ENCODE measurements around the gene ADRA1B.

Gene ADRA1B

GRCh38 chr5:159888860-159889259, 27.4 kb upstream of the ADRA1B start:
- no peak for TF ChIP-seq CTCF (IDR thresholded peaks at IDR 0.05; ENCODE audit: control extremely low read depth, extremely low read depth, low read depth, missing control alignments)
- DNase-seq (ENCODE audit: extremely low spot score) = no peak
- ChIA-PET POLR2A (no interaction called here), CTCF (no interaction called here)

DNA sequence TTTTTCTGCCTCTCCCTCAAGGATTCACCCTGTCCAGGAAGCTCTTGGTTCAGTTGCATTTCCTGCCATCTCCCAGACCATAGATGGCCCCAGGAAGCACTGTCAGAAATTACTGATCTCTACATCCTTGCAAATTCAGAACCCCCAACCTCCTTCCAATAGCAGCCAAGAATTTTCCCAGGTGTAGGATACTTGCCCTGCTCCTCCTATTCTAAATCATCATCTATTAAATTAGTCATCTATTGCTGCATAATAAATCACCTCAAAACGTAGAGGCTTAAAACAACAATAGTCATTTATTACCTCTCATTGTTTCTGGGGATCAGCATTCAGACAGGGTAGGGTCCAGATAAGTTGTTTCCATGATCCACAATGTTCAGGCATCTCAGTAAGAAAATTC, 26.1 kb upstream of the ADRA1B start:
- no peak for DNase-seq (ENCODE audit: extremely low spot score)
- CTCF ChIA-PET = no interaction called here
- no peak for TF ChIP-seq CTCF (IDR thresholded peaks at IDR 0.05; ENCODE audit: control extremely low read depth, extremely low read depth, low read depth, missing control alignments)
- POLR2A ChIA-PET = no interaction called here

DNA sequence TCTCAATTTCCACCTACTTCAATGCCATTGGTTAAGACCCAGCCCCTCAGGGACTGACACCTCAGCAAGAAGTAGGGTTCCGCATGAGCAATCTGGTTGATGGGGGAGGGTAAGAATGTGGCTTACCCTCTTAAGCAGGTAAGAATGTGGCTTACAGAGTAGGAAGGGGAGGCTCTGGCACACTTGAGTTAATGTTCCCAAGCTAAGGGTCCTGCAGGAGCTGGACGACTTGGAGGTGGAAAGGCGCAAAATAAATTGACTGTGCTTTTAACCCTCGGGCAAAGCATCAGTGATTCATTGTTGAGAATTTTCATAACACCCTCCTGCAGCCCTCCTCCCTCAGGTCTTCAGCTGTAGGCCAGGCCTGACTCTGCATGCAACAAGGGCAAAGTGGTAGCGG, 24.9 kb upstream of the ADRA1B start:
- DNase-seq (ENCODE audit: extremely low spot score) = no peak
- POLR2A ChIA-PET = no interaction called here
- TF ChIP-seq CTCF (IDR thresholded peaks at IDR 0.05; ENCODE audit: control extremely low read depth, extremely low read depth, low read depth, missing control alignments) = no peak
- CTCF ChIA-PET = interaction anchor here (1.2 to 1.5 kb wide), 2 partner anchors 9 to 16 kb away, joined by 3 to 4 read pairs; no protein-coding TSS in a partner anchor

GRCh38 chr5:159893040-159893695, 23.1 kb upstream of the ADRA1B start:
- DNase-seq (ENCODE audit: extremely low spot score) = no peak
- CTCF ChIA-PET = interaction anchor here (0.9 to 1.7 kb wide), 2 partner anchors 11 to 25 kb away, joined by 3 to 6 read pairs; no protein-coding TSS in a partner anchor
- POLR2A ChIA-PET = no interaction called here

GRCh38 chr5:159894149-159894720, 22.0 kb upstream of the ADRA1B start:
- ChIA-PET CTCF (interaction anchor here (1.5 kb wide), 1 partner anchor 31 kb away, joined by 3 read pairs; no protein-coding TSS in a partner anchor), POLR2A (no interaction called here)
- DNase-seq (ENCODE audit: extremely low spot score) = no peak
- no peak for TF ChIP-seq CTCF (IDR thresholded peaks at IDR 0.05; ENCODE audit: control extremely low read depth, extremely low read depth, low read depth, missing control alignments)

More at GRCh38 chr5:159893040-159893695, 23.1 kb upstream of the ADRA1B start:
- no peak for TF ChIP-seq CTCF (IDR thresholded peaks at IDR 0.05; ENCODE audit: control extremely low read depth, extremely low read depth, low read depth, missing control alignments)

DNA sequence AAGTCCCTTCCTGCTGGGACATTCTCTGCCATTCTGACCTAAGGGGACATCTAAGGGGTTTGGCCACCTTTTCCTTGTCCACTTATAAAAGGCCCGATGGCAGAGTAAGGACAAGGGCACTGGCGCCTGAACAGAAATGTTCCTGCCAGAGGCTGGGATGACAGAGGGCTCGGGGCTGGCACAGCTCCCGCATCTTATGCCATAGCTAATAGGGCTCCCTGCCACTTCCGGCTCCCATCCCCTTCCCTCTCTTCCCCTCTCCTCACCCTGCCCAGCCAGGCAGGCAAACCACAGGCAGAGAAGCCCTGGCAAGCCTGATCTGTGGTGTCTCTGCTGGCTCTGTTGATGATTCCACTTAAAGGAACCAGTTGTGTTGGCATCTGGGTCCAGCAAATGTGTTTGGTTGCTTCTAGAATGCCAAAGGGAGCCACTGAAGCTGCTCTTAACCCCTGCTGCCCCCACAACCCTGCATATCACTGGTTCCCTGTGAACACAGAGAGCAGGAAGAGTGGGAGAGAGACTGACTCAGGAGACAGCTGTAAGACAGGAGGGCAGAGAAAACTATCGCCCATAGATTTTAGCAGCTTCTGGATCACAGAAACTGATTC, 18.4 kb upstream of the ADRA1B start:
- no peak for TF ChIP-seq CTCF (IDR thresholded peaks at IDR 0.05; ENCODE audit: control extremely low read depth, extremely low read depth, low read depth, missing control alignments)
- ChIA-PET CTCF (interaction anchor here (1.3 kb wide), 1 partner anchor 24 kb away, joined by 3 read pairs; no protein-coding TSS in a partner anchor), POLR2A (no interaction called here)
- DNase-seq (ENCODE audit: extremely low spot score) = no peak

All from GM10248 (cell line).